SU-DHL-6 (cell line): Measurements from ENCODE around the gene LRRC8E.

ENCODE experiments used
- H2AFZ ChIP-seq: fragments of 200-600 bp; sonication (generic); 2 replicates; pipeline ENCODE4 v1.6.1; 2014; ENCODE audit warnings: low read depth, mild to moderate bottlenecking, moderate library complexity, mixed read lengths, antibody characterized with exemption, low read length; ENCODE audit not compliant: severe bottlenecking
- H3F3A ChIP-seq: fragments of 200-600 bp; shearing (Covaris generic); 2 replicates; pipeline ENCODE4 v1.6.0; 2016; ENCODE audit warnings: antibody characterized with exemption, mild to moderate bottlenecking; ENCODE audit not compliant: insufficient read depth
- H3K27ac ChIP-seq: fragments of 200-600 bp; sonication (generic); 2 replicates; pipeline ENCODE4 v1.5.1; 2016; ENCODE audit warnings: low read depth, mild to moderate bottlenecking, low read length, moderate library complexity, mixed read lengths
- H3K27me3 ChIP-seq: fragments of 200-600 bp; sonication (generic), shearing (Covaris generic); 2 replicates; pipeline ENCODE4 v1.6.0; 2014; ENCODE audit warnings: mild to moderate bottlenecking, low read length
- H3K36me3 ChIP-seq: fragments of 200-600 bp; sonication (generic); 2 replicates; pipeline ENCODE4 v1.6.1; 2014; ENCODE audit warnings: mild to moderate bottlenecking, low read length, mixed read lengths
- H3K4me2 ChIP-seq: fragments of 300-600, 200-600 bp; shearing (Covaris generic), sonication (generic); 2 replicates; pipeline ENCODE4 v1.6.0; 2014; ENCODE audit warnings: low read length, low read depth, mild to moderate bottlenecking; ENCODE audit not compliant: poor library complexity, severe bottlenecking
- H3K4me3 ChIP-seq: fragments of 200-600 bp; sonication (generic); 2 replicates; pipeline ENCODE4 v1.5.1; 2014; ENCODE audit warnings: antibody characterized with exemption, low read length, mild to moderate bottlenecking, mixed read lengths; ENCODE audit not compliant: insufficient read depth, poor library complexity, severe bottlenecking
- H3K79me2 ChIP-seq: fragments of 200-600 bp; sonication (generic); 2 replicates; pipeline ENCODE4 v1.6.1; 2014; ENCODE audit warnings: mild to moderate bottlenecking, low read length, moderate library complexity; ENCODE audit not compliant: insufficient read depth
- H3K9ac ChIP-seq: fragments of 200-600 bp; sonication (generic); 2 replicates; pipeline ENCODE4 v1.7.0; 2014; ENCODE audit warnings: mild to moderate bottlenecking, low read length
- H3K9me2 ChIP-seq: fragments of 200-600 bp; sonication (generic); replicated peaks from 2 replicates; pipeline ENCODE4 v1.6.1; 2014; ENCODE audit warnings: low read length; ENCODE audit not compliant: insufficient read depth
- H3K9me3 ChIP-seq: fragments of 200-600 bp; sonication (generic); 2 replicates; pipeline ENCODE4 v1.6.1; 2014; ENCODE audit warnings: low read length, mixed read lengths; ENCODE audit not compliant: insufficient read depth
- H4K20me1 ChIP-seq: fragments of 200-600 bp; sonication (generic); 2 replicates; pipeline ENCODE4 v1.6.1; 2014; ENCODE audit warnings: low read depth, mild to moderate bottlenecking, antibody characterized with exemption, low read length, moderate library complexity, mixed read lengths
- CTCF ChIP-seq: fragments of 200-600 bp; sonication (generic); IDR thresholded peaks from one replicate; pipeline ENCODE4 v1.5.1; 2017; ENCODE audit warnings: antibody characterized with exemption, mild to moderate bottlenecking, low read length, moderate library complexity; ENCODE audit not compliant: insufficient read depth, poor library complexity, severe bottlenecking
- EZH2phosphoT487 ChIP-seq: fragments of 200-600 bp; sonication (generic), shearing (Covaris generic); conservative IDR thresholded peaks from 2 replicates; pipeline ENCODE4 v1.6.1; 2018; ENCODE audit warnings: mild to moderate bottlenecking, antibody characterized with exemption, low read length, moderate library complexity, mixed read lengths

LRRC8E gene

GRCh38 chr19:7883796-7884570 is 4.3 kb upstream of the LRRC8E start:
- H3K27ac ChIP-seq = no peak overlapping the region
- no peak overlapping the region for H3K4me2 ChIP-seq
- no peaks in the 10 kb centered on the region for H3F3A ChIP-seq
- no peaks in the 10 kb centered on the region for H4K20me1 ChIP-seq
- no peaks in the 10 kb centered on the region for H3K9me3 ChIP-seq
- H2AFZ ChIP-seq = no peak overlapping the region
- no peaks in the 10 kb centered on the region for H3K79me2 ChIP-seq
- no peak overlapping the region for H3K4me3 ChIP-seq
- TF ChIP-seq EZH2phosphoT487 (no peak), CTCF (no peak)
- no peaks in the 10 kb centered on the region for H3K36me3 ChIP-seq
- H3K9ac ChIP-seq = no peak overlapping the region
- H3K27me3 ChIP-seq = no peaks in the 10 kb centered on the region
- no peaks in the 10 kb centered on the region for H3K9me2 ChIP-seq

- H3K4me3 ChIP-seq = no peak overlapping the region
- no peaks in the 10 kb centered on the region for H4K20me1 ChIP-seq
- H3K27ac ChIP-seq = no peak overlapping the region
- no peak overlapping the region for H2AFZ ChIP-seq
- TF ChIP-seq EZH2phosphoT487 (no peak), CTCF (no peak)
- no peaks in the 10 kb centered on the region for H3K79me2 ChIP-seq
- no peaks in the 10 kb centered on the region for H3F3A ChIP-seq
- no peak overlapping the region for H3K4me2 ChIP-seq
- no peaks in the 10 kb centered on the region for H3K36me3 ChIP-seq
- no peaks in the 10 kb centered on the region for H3K27me3 ChIP-seq
- no peak overlapping the region for H3K9ac ChIP-seq
- no peaks in the 10 kb centered on the region for H3K9me2 ChIP-seq
- no peaks in the 10 kb centered on the region for H3K9me3 ChIP-seq
Measured at GRCh38 chr19:7885818-7886217, 2.5 kb upstream of the LRRC8E start.

GRCh38 chr19:7887408-7888144 is 734 bp upstream of the LRRC8E start:
- no peaks in the 10 kb centered on the region for H3F3A ChIP-seq
- no peaks in the 10 kb centered on the region for H3K9me2 ChIP-seq
- H3K27ac ChIP-seq = no peak overlapping the region
- H3K79me2 ChIP-seq = no peaks in the 10 kb centered on the region
- no peak overlapping the region for H2AFZ ChIP-seq
- no peaks in the 10 kb centered on the region for H4K20me1 ChIP-seq
- no peak overlapping the region for H3K4me2 ChIP-seq
- TF ChIP-seq EZH2phosphoT487 (no peak), CTCF (no peak)
- no peak overlapping the region for H3K9ac ChIP-seq
- H3K27me3 ChIP-seq = no peaks in the 10 kb centered on the region
- no peaks in the 10 kb centered on the region for H3K9me3 ChIP-seq
- H3K36me3 ChIP-seq = no peaks in the 10 kb centered on the region
- no peak overlapping the region for H3K4me3 ChIP-seq
